ACC112 (cell line): Measurements from ENCODE around the gene KIAA0930.
"Not testable (repeated sequence)": the region's sequence is repeated elsewhere in the genome, so short reads cannot be mapped to it uniquely, and the experiment has no call there.

Experiments used
- H2AFZ ChIP-seq: fragments of 200-600 bp; sonication (generic); one replicate; pipeline ENCODE4 v1.6.0; 2017; ENCODE audit warnings: antibody characterized with exemption, low read length; ENCODE audit not compliant: unreplicated experiment
- H3K27ac ChIP-seq: fragments of 200-600 bp; sonication (generic); 2 replicates; pipeline ENCODE4 v1.5.1; 2014; ENCODE audit warnings: low read depth, mild to moderate bottlenecking, antibody characterized with exemption, low read length, moderate library complexity
- H3K27me3 ChIP-seq: fragments of 200-600 bp; sonication (generic); 2 replicates; pipeline ENCODE4 v1.6.1; 2014; ENCODE audit warnings: mild to moderate bottlenecking, antibody characterized with exemption, low read length, moderate library complexity, mixed read lengths; ENCODE audit not compliant: insufficient read depth
- H3K36me3 ChIP-seq: fragments of 200-600 bp; sonication (generic); 2 replicates; pipeline ENCODE4 v1.6.1; 2016; ENCODE audit warnings: mild to moderate bottlenecking, antibody characterized with exemption, low read length, moderate library complexity, mixed read lengths; ENCODE audit not compliant: insufficient read depth
- H3K4me1 ChIP-seq: fragments of 200-600 bp; sonication (generic); one replicate; pipeline ENCODE4 v1.6.1; 2016; ENCODE audit warnings: low read length, mixed read lengths; ENCODE audit not compliant: insufficient read depth, unreplicated experiment, control insufficient read depth
- H3K4me3 ChIP-seq: fragments of 200-600 bp; sonication (generic); 2 replicates; pipeline ENCODE4 v1.5.1; 2014; ENCODE audit warnings: mild to moderate bottlenecking, low read depth, low read length
- H3K79me2 ChIP-seq: fragments of 200-600 bp; sonication (generic); one replicate; pipeline ENCODE4 v1.6.0; 2016; ENCODE audit warnings: low read length; ENCODE audit not compliant: control insufficient read depth, unreplicated experiment, insufficient read depth

The KIAA0930 gene

DNA sequence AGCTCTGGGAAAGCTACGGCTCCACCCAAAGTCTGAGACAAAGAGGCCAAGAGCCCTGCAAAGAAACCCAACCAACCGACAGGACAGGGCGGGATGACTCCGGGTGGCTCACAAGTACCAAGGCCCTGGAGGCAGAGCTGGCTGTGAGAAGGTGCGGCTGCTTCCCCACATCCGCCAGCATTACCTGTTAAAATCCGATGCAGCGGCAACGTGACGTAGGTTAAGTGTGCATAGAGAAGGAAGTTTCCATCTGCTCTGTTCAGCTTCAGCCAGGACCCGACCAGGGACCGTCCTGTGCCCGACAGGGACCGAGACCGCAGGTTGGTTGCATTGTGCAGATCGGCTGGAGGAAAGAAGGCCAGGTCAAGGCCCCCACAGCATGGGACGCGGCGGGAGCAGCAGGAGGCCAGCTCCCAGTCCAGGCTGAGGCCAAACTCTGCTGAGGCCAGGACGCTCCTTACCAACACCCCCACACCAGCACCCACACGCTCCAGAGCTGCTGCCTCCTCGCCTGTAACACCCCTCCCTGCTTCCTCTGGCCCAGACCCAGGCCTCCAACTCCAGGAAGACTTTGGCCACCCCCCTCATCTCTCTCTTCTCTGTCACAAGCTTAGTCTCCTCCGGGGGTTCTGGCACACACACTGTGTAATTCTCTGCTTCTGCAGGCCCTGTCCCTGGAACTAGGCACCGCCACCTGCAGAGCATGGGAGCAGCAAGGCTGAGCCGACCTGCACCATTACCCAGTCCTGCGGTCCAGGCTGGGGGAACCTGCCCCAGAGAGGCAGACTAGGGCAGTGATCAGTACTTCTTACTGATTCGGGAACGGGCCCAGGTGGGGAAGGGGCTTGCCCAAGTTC is 42.9 kb downstream of the KIAA0930 start:
- Histone ChIP-seq H3K36me3 (no peaks in the 10 kb centered on the region), H3K79me2 (no peaks in the 10 kb centered on the region), H2AFZ (no peak overlapping the region), H3K27me3 (no peaks in the 10 kb centered on the region), H3K4me3 (no peak overlapping the region), H3K27ac (no peak overlapping the region), H3K4me1 (no peaks in the 10 kb centered on the region)

DNA sequence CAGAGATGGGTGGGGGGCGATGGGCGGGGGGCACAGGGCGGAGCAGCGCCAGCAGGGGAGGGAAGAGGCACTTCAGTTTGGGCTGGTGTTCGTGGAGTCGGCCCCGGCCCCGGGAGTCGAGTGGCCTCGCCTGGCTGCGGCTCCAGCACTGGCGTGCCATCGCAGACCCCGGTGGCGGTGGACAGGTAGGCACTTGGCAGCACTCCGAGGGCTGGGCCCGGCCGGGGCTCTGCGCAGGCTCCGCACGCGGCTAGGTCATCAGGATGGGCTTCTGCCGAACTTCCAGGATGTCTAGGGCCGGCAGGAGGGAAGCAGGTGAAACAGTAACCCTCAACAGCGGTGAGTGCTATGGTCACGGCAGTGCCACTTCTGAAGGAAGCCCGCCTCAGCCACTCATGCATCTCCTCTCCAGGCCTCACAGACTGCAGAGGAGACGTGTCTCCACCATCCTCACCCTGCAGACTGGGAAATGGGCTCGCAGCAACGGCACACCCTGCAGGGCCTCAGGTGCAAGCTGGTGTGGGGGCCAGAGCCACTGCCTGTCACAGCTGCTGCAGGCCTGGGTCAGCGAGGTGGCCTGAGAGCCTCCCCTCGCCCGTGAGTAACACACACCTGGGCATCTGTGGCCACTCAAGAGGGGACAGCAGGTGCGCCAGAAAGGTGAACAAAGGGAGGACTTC is 43.6 kb downstream of the KIAA0930 start:
- Histone ChIP-seq H3K36me3 (no peaks in the 10 kb centered on the region), H3K4me3 (no peak overlapping the region), H3K4me1 (no peaks in the 10 kb centered on the region), H3K79me2 (no peaks in the 10 kb centered on the region), H2AFZ (no peak overlapping the region), H3K27ac (no peak overlapping the region), H3K27me3 (no peaks in the 10 kb centered on the region)

- Histone ChIP-seq H3K79me2 (no peaks in the 10 kb centered on the region), H2AFZ (no peak overlapping the region), H3K4me1 (no peaks in the 10 kb centered on the region), H3K36me3 (no peaks in the 10 kb centered on the region), H3K4me3 (no peak overlapping the region), H3K27ac (no peak overlapping the region), H3K27me3 (no peaks in the 10 kb centered on the region)
Measured at GRCh38 chr22:45196308-45196707, 44.4 kb downstream of the KIAA0930 start.

- no peaks in the 10 kb centered on the region for H3K27me3 ChIP-seq
- H3K79me2 ChIP-seq = no peaks in the 10 kb centered on the region
- no peaks in the 10 kb centered on the region for H3K4me1 ChIP-seq
- H2AFZ ChIP-seq = no peak overlapping the region
- H3K27ac ChIP-seq = no peak overlapping the region
- H3K4me3 ChIP-seq = no peak overlapping the region
- H3K36me3 ChIP-seq = no peaks in the 10 kb centered on the region
Measured at GRCh38 chr22:45195616-45196015, 45.1 kb downstream of the KIAA0930 start.

GRCh38 chr22:45194686-45195085 is 46.0 kb downstream of the KIAA0930 start:
- Histone ChIP-seq H3K36me3 (no peaks in the 10 kb centered on the region), H3K27ac (no peak overlapping the region), H3K4me1 (no peaks in the 10 kb centered on the region), H2AFZ (no peak overlapping the region), H3K79me2 (no peaks in the 10 kb centered on the region), H3K4me3 (no peak overlapping the region), H3K27me3 (no peaks in the 10 kb centered on the region)

GRCh38 chr22:45192701-45193187 is 48.0 kb downstream of the KIAA0930 start:
- H3K27ac ChIP-seq = no peak overlapping the region
- no peaks in the 10 kb centered on the region for H3K79me2 ChIP-seq
- no peaks in the 10 kb centered on the region for H3K4me1 ChIP-seq
- H3K36me3 ChIP-seq = no peaks in the 10 kb centered on the region
- no peak overlapping the region for H3K4me3 ChIP-seq
- H2AFZ ChIP-seq = no peak overlapping the region
- H3K27me3 ChIP-seq = no peaks in the 10 kb centered on the region

DNA sequence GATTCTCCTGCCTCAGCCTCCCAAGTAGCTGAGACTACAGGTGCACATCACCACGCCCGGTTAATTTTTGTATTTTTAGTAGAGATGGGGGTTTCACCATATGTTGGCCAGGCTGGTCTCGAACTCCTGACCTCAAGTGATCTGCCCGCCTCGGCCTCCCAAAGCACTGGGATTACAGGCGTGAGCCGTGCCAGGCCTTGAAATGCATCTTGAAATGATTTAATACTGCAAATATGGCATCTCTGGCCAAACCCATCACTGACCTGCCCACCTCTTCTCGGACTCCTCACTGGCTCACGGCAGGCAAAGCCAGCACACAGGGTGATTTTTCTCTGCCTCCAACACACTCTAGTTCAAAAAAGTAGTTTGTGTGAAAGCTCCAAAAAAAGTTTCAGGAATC is 48.9 kb downstream of the KIAA0930 start:
- not testable (repeated sequence) for H3K79me2 ChIP-seq, H3K27ac ChIP-seq, H3K4me3 ChIP-seq, H3K27me3 ChIP-seq, H3K36me3 ChIP-seq, H2AFZ ChIP-seq, H3K4me1 ChIP-seq

GRCh38 chr22:45190202-45190872 is 50.4 kb downstream of the KIAA0930 start:
- Histone ChIP-seq H3K27ac (no peak overlapping the region), H3K4me3 (no peak overlapping the region), H3K36me3 (no peaks in the 10 kb centered on the region), H3K79me2 (no peaks in the 10 kb centered on the region), H3K27me3 (no peaks in the 10 kb centered on the region), H2AFZ (no peak overlapping the region), H3K4me1 (no peaks in the 10 kb centered on the region)

DNA sequence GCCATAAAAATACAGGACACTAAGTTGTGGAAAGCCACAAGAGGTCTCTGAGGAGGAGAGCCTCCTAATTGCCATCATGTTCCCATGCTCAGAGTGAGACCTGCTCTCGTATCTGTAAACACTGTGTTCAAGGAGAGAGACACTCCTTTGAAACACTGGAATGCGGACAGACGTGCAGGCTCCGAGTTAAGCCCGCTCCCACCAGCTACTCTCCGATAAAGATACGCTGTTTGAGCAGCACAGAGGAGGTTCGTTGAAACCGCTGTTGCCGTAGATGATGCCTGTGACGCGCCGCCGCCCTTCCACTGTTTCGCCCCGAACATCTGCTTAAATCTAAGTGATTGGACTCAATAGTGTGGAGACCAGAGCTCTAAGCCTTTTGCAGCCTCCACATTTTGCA is 51.9 kb downstream of the KIAA0930 start:
- H3K36me3 ChIP-seq = no peaks in the 10 kb centered on the region
- H3K79me2 ChIP-seq = no peaks in the 10 kb centered on the region
- no peaks in the 10 kb centered on the region for H3K4me1 ChIP-seq
- no peaks in the 10 kb centered on the region for H3K27me3 ChIP-seq
- H3K4me3 ChIP-seq = no peak overlapping the region
- H2AFZ ChIP-seq = no peak overlapping the region
- no peak overlapping the region for H3K27ac ChIP-seq

DNA sequence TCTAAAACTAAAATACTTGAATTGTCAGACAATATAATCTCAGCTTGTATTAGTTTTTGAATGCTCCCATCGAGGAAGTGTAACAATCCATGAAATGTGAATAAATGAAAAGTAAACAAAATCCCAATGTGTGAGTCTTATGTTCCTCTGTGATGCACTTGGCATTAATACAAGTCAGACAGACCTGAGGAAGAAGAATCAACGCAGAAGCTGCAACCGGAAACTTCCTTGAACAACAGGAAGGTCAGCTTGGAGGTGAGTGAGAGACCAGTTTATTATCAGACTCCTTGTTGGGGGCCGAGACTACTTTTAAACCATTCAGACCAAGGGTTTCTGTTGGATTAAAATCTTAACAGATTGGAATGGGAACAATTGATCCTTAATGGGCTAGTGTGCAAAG is 52.8 kb downstream of the KIAA0930 start:
- no peaks in the 10 kb centered on the region for H3K79me2 ChIP-seq
- H2AFZ ChIP-seq = no peak overlapping the region
- no peaks in the 10 kb centered on the region for H3K27me3 ChIP-seq
- no peak overlapping the region for H3K4me3 ChIP-seq
- no peaks in the 10 kb centered on the region for H3K4me1 ChIP-seq
- H3K27ac ChIP-seq = no peak overlapping the region
- H3K36me3 ChIP-seq = no peaks in the 10 kb centered on the region
